H9 (cell line): Measurements from ENCODE around the gene CD164L2. TPM values are rescaled to one million over a fixed set of nuclear protein-coding genes. Genes with fewer than 3 reads are reported as not detected.

Experiments used
- DNase-seq: peaks from one replicate; pipeline ENCODE4 v3.0.0-alpha.2; 2017
- H2AFZ ChIP-seq: one replicate; pipeline ENCODE4 v1.6.1; 2013; ENCODE audit warnings: mild to moderate bottlenecking, low read length, control low read depth, moderate library complexity
- H2AK5ac ChIP-seq: 2 replicates; pipeline ENCODE4 v1.6.1; 2013; ENCODE audit warnings: low read length, control low read depth, mixed read lengths; ENCODE audit not compliant: insufficient read length
- H2BK120ac ChIP-seq: one replicate; pipeline ENCODE4 v1.6.1; 2013; ENCODE audit warnings: low read depth, mild to moderate bottlenecking, low read length, control low read depth, inconsistent platforms; ENCODE audit not compliant: poor library complexity, severe bottlenecking
- H2BK12ac ChIP-seq: 2 replicates; pipeline ENCODE4 v1.6.1; 2013; ENCODE audit warnings: low read length, control low read depth, mixed read lengths, low read depth; ENCODE audit not compliant: insufficient read length
- H2BK15ac ChIP-seq: 2 replicates; pipeline ENCODE4 v1.6.1; 2013; ENCODE audit warnings: low read depth, low read length, control low read depth
- H2BK20ac ChIP-seq: one replicate; pipeline ENCODE4 v1.6.1; 2013; ENCODE audit warnings: low read depth, mild to moderate bottlenecking, low read length, control low read depth, inconsistent platforms; ENCODE audit not compliant: poor library complexity, severe bottlenecking
- H2BK5ac ChIP-seq: 2 replicates; pipeline ENCODE4 v1.6.1; 2013; ENCODE audit warnings: low read length, control low read depth, mixed read lengths; ENCODE audit not compliant: insufficient read length
- H3K14ac ChIP-seq: 2 replicates; pipeline ENCODE4 v1.6.1; 2013; ENCODE audit warnings: low read length, control low read depth; ENCODE audit not compliant: insufficient read depth
- H3K18ac ChIP-seq: 2 replicates; pipeline ENCODE4 v1.6.1; 2013; ENCODE audit warnings: low read depth, mild to moderate bottlenecking, mixed read lengths, low read length, control low read depth; ENCODE audit not compliant: insufficient read length
- H3K23ac ChIP-seq: 2 replicates; pipeline ENCODE4 v1.6.1; 2013; ENCODE audit warnings: low read length, control low read depth, mixed read lengths, low read depth; ENCODE audit not compliant: insufficient read length
- H3K23me2 ChIP-seq: 2 replicates; pipeline ENCODE4 v1.6.1; 2013; ENCODE audit warnings: low read depth, mild to moderate bottlenecking, mixed read lengths, low read length, control low read depth; ENCODE audit not compliant: insufficient read length, poor library complexity, severe bottlenecking
- H3K27ac ChIP-seq: 2 replicates; pipeline ENCODE4 v1.5.1; 2013; ENCODE audit warnings: low read length, control low read depth, mixed read lengths, low read depth; ENCODE audit not compliant: insufficient read length
- H3K27me3 ChIP-seq: 2 replicates; pipeline ENCODE4 v1.6.1; 2013; ENCODE audit warnings: low read length, control low read depth, inconsistent platforms; ENCODE audit not compliant: insufficient read depth
- H3K4ac ChIP-seq: 2 replicates; pipeline ENCODE4 v1.6.1; 2013; ENCODE audit warnings: low read depth, mild to moderate bottlenecking, control low read depth, inconsistent platforms, low read length, moderate library complexity
- H3K4me1 ChIP-seq: 2 replicates; pipeline ENCODE4 v1.6.1; 2013; ENCODE audit warnings: low read length, control low read depth, inconsistent platforms; ENCODE audit not compliant: insufficient read depth
- H3K4me2 ChIP-seq: 2 replicates; pipeline ENCODE4 v1.6.1; 2013; ENCODE audit warnings: low read length, control low read depth, mixed read lengths; ENCODE audit not compliant: insufficient read length, insufficient read depth
- H3K56ac ChIP-seq: 2 replicates; pipeline ENCODE4 v1.6.1; 2013; ENCODE audit warnings: low read depth, mild to moderate bottlenecking, mixed read lengths, low read length, control low read depth; ENCODE audit not compliant: insufficient read length
- H3K79me1 ChIP-seq: 2 replicates; pipeline ENCODE4 v1.6.1; 2013; ENCODE audit warnings: low read depth, mild to moderate bottlenecking, moderate library complexity, low read length, control low read depth, inconsistent platforms; ENCODE audit not compliant: insufficient read depth, poor library complexity, severe bottlenecking
- H3K79me2 ChIP-seq: 2 replicates; pipeline ENCODE4 v1.6.1; 2013; ENCODE audit warnings: low read length, control low read depth, inconsistent platforms; ENCODE audit not compliant: insufficient read depth
- H3K9ac ChIP-seq: 2 replicates; pipeline ENCODE4 v1.6.1; 2013; ENCODE audit warnings: low read length, control low read depth, mixed read lengths; ENCODE audit not compliant: insufficient read length; ENCODE audit errors: extremely low read depth
- H3K9me3 ChIP-seq: one replicate; pipeline ENCODE4 v1.6.1; 2013; ENCODE audit warnings: low read depth, low read length, inconsistent platforms; ENCODE audit not compliant: control insufficient read depth
- H3T11ph ChIP-seq: one replicate; pipeline ENCODE4 v1.6.1; 2013; ENCODE audit warnings: mild to moderate bottlenecking, low read length, control low read depth, inconsistent platforms
- H4K20me1 ChIP-seq: one replicate; pipeline ENCODE4 v1.6.1; 2013; ENCODE audit not compliant: control insufficient read depth, insufficient read length, insufficient read depth
- H4K5ac ChIP-seq: 2 replicates; pipeline ENCODE4 v1.6.1; 2013; ENCODE audit warnings: low read depth, mild to moderate bottlenecking, mixed read lengths, low read length, control low read depth; ENCODE audit not compliant: insufficient read length
- H4K8ac ChIP-seq: replicated peaks from 2 replicates; pipeline ENCODE4 v1.6.1; 2013; ENCODE audit warnings: low read length, control low read depth, mixed read lengths, low read depth; ENCODE audit not compliant: insufficient read length
- H4K91ac ChIP-seq: 2 replicates; pipeline ENCODE4 v1.6.1; 2013; ENCODE audit warnings: low read depth, mild to moderate bottlenecking, moderate library complexity, mixed read lengths, low read length, control low read depth; ENCODE audit not compliant: insufficient read length
- H3K27ac Mint-ChIP-seq, 3 experiments: 2 replicates in 2 of 3; 3 replicates in 1 of 3; pipeline ENCODE4 v1.8.0; 2020 to 2021; ENCODE audit warnings: mixed read lengths in 3 of 3, mild to moderate bottlenecking in 1 of 3, moderate library complexity in 1 of 3
- H3K27me3 Mint-ChIP-seq: 2 replicates; pipeline ENCODE4 v1.8.0; 2021; ENCODE audit warnings: low read depth, mild to moderate bottlenecking, moderate library complexity, mixed read lengths
- H3K36me3 Mint-ChIP-seq, 3 experiments: 2 replicates in 2 of 3; 3 replicates in 1 of 3; pipeline ENCODE4 v1.8.0; 2020 to 2021; ENCODE audit warnings: low read depth in 3 of 3, mixed read lengths in 3 of 3; ENCODE audit not compliant: insufficient read depth in 1 of 3
- H3K4me1 Mint-ChIP-seq, 2 experiments: 2 replicates each; pipeline ENCODE4 v1.8.0; 2020; ENCODE audit warnings: mixed read lengths in 2 of 2
- H3K4me3 Mint-ChIP-seq, 2 experiments: 2 replicates in 1 of 2; 3 replicates in 1 of 2; pipeline ENCODE4 v1.8.0; 2020 to 2021; ENCODE audit warnings: mild to moderate bottlenecking in 2 of 2, mixed read lengths in 2 of 2, moderate library complexity in 1 of 2
- H3K9me3 Mint-ChIP-seq, 2 experiments: 2 replicates in 1 of 2; 3 replicates in 1 of 2; pipeline ENCODE4 v1.8.0; 2020; ENCODE audit warnings: mild to moderate bottlenecking in 2 of 2, mixed read lengths in 2 of 2, moderate library complexity in 1 of 2
- CTCF ChIP-seq: fragments of 200-600 bp; sonication (generic); conservative IDR thresholded peaks from 3 replicates; pipeline ENCODE4 v1.8.0; 2021; ENCODE audit warnings: antibody characterized with exemption, mild to moderate bottlenecking
- WGBS: extraction: QIAGEN DNeasy Blood & Tissue Kit; methylation state at CpG from one replicate; pipeline ENCODE4 v1.1.7; 2013; ENCODE audit warnings: missing lambda C conversion rate, low lambda C conversion rate, mixed read lengths; ENCODE audit not compliant: insufficient read length; ENCODE audit errors: extremely low coverage; 5-methylcytosine and 5-hydroxymethylcytosine counted together
- total RNA-seq: library from RNA; stranded (reverse); gene quantifications from 2 replicates; pipeline ENCODE4 v1.2.1, GENCODE V29; 2021

CD164L2 gene
- total RNA-seq, 1 experiment from 2014 or later = 1.2 TPM

GRCh38 chr1:27333717-27334279 lies 49.3 kb downstream of the CD164L2 start:
- Histone ChIP-seq H4K20me1 (no peaks in the 10 kb centered on the region), H4K5ac (no peak overlapping the region), H4K91ac (no peak overlapping the region), H2BK20ac (no peak overlapping the region), H3K23ac (no peak overlapping the region), H2AFZ (no peak overlapping the region), H3K23me2 (no peaks in the 10 kb centered on the region), H3K4me1 (no peaks in the 10 kb centered on the region), H3T11ph (no peak overlapping the region), H3K9ac (no peak overlapping the region), H3K4ac (no peak overlapping the region), H3K27ac (no peak overlapping the region), H3K4me2 (no peak overlapping the region), H2BK120ac (no peak overlapping the region), H3K18ac (no peak overlapping the region), H2BK12ac (no peak overlapping the region), H2BK15ac (no peak overlapping the region), H3K79me1 (no peaks in the 10 kb centered on the region), H3K27me3 (no peaks in the 10 kb centered on the region), H3K9me3 (no peaks in the 10 kb centered on the region), H3K79me2 (no peaks in the 10 kb centered on the region), H2BK5ac (no peak overlapping the region), H2AK5ac (no peak overlapping the region), H3K56ac (no peak overlapping the region), H3K14ac (no peak overlapping the region), H4K8ac (no peak overlapping the region)
- no peaks in the 10 kb centered on the region for H3K9me3 Mint-ChIP-seq
- no peak overlapping the region; a peak in 1 of 7 replicates for H3K27ac Mint-ChIP-seq
- H3K4me1 Mint-ChIP-seq = peaks cover 3 to 5% of the 10 kb centered on the region in 2 experiments; a peak in 3 of 4 replicates
- no peak overlapping the region for H3K4me3 Mint-ChIP-seq
- no CpG with 5 or more reads among the region's 17 CpGs for WGBS
- no peak for TF ChIP-seq CTCF
- peaks cover 25 to 58% (median 51%) of the 10 kb centered on the region in 3 experiments; a peak in 6 of 7 replicates for H3K36me3 Mint-ChIP-seq
- no peaks in the 10 kb centered on the region for H3K27me3 Mint-ChIP-seq
- no peak for DNase-seq
